ENCODE results near the gene RUNX3.

DNA sequence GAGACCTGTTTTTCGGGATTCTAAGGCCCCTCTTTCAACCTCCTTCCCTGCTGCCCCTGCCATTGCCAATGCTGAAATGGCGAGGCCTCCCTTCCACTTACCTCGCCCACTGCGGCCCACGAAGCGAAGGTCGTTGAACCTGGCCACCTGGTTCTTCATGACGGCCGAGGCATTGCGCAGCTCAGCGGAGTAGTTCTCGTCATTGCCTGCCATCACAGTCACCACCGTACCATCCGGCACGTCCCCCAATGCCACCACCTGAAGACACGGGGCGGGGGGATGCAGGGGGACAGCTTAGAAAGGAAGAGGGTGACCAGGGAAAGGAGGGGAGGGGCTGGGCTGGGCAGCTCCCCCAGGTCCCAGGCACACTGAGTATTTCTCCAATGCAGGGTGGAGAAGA lies 2.6 kb downstream of the RUNX3 start:
- TF ChIP-seq, protein P1, sequence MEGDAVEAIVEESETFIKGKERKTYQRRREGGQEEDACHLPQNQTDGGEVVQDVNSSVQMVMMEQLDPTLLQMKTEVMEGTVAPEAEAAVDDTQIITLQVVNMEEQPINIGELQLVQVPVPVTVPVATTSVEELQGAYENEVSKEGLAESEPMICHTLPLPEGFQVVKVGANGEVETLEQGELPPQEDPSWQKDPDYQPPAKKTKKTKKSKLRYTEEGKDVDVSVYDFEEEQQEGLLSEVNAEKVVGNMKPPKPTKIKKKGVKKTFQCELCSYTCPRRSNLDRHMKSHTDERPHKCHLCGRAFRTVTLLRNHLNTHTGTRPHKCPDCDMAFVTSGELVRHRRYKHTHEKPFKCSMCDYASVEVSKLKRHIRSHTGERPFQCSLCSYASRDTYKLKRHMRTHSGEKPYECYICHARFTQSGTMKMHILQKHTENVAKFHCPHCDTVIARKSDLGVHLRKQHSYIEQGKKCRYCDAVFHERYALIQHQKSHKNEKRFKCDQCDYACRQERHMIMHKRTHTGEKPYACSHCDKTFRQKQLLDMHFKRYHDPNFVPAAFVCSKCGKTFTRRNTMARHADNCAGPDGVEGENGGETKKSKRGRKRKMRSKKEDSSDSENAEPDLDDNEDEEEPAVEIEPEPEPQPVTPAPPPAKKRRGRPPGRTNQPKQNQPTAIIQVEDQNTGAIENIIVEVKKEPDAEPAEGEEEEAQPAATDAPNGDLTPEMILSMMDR (conservative IDR thresholded peaks at IDR 0.05 in 1 of 2, IDR thresholded peaks at IDR 0.05 in 1 of 2; ENCODE audit: low read depth in 1 of 2, low read length in 2 of 2), result no peak
- TF ChIP-seq EZH2 (IDR thresholded peaks at IDR 0.05; ENCODE audit: low read length, missing control alignments), result no peak

Measured in fibroblast of lung (primary cell).